Measurements from ENCODE around the gene MAP3K15. TPM values are rescaled to one million over a fixed set of nuclear protein-coding genes. Genes with fewer than 3 reads are reported as not detected.

The MAP3K15 gene
- total RNA-seq, 1 experiment from 2014 or later: not detected

- Histone ChIP-seq H3K27me3 (ENCODE audit: insufficient read depth, low read depth) (no peaks in the 10 kb centered on the region), H3F3A (ENCODE audit: insufficient read depth, low read depth) (no peaks in the 10 kb centered on the region), H3K9me3 (ENCODE audit: insufficient read depth, low read depth) (no peaks in the 10 kb centered on the region), H3K79me2 (ENCODE audit: low read depth) (no peaks in the 10 kb centered on the region), H3K9me2 (ENCODE audit: insufficient read depth) (no peaks in the 10 kb centered on the region), H4K20me1 (ENCODE audit: insufficient read depth) (no peaks in the 10 kb centered on the region), H3K4me3 (no peak overlapping the region), H2AFZ (no peak overlapping the region), H3K4me1 (replicated peaks; ENCODE audit: insufficient read depth) (no peaks in the 10 kb centered on the region), H3K27ac (no peak overlapping the region), H3K4me2 (no peak overlapping the region), H3K36me3 (ENCODE audit: low read depth) (no peaks in the 10 kb centered on the region)
- TF ChIP-seq EZH2 (IDR thresholded peaks at IDR 0.05; ENCODE audit: low read depth) (no peak), CTCF (conservative IDR thresholded peaks at IDR 0.05) (no peak)
- no peak for DNase-seq
- ChIA-PET POLR2A (ENCODE audit: unreplicated experiment) (no interaction called here), CTCF (no interaction called here)
- no TSS peak for BruUV-seq (replicated peaks)
- intact Hi-C loops (cut with micrococcal nuclease; ENCODE audit: unreplicated experiment): no loop called here
Observed at GRCh38 chrX:19563746-19564145, 48.4 kb upstream of the MAP3K15 start.

DNA sequence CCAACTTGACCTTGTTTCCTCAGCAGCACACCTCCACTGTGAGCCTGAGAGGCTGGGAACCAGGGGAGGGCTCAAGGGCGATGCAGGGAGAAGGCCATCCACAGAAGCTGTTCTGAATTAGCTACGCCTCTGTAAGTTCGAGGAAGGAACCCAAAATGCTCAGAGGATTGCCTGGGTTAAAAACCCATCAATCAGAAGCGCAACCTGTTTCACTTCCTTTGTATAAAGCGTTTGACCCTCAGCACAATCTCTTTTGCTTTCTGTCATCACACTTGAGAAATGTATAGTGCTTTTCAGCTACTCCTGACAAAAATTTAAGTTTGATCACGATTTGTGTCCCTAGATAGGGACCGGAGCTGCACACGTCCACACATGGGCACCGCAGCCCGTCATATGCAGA is 48.0 kb upstream of the MAP3K15 start:
- no peaks in the 10 kb centered on the region for H3F3A ChIP-seq (ENCODE audit: insufficient read depth, low read depth)
- no peaks in the 10 kb centered on the region for H3K79me2 ChIP-seq (ENCODE audit: low read depth)
- TF ChIP-seq EZH2 (IDR thresholded peaks at IDR 0.05; ENCODE audit: low read depth): no peak
- ChIA-PET CTCF (no interaction called here), POLR2A (ENCODE audit: unreplicated experiment) (no interaction called here)
- DNase-seq: no peak
- H3K27me3 ChIP-seq (ENCODE audit: insufficient read depth, low read depth): no peaks in the 10 kb centered on the region
- intact Hi-C loops (cut with micrococcal nuclease; ENCODE audit: unreplicated experiment): no loop called here
- no TSS peak for BruUV-seq (replicated peaks)
- no peaks in the 10 kb centered on the region for H3K9me3 ChIP-seq (ENCODE audit: insufficient read depth, low read depth)
- H4K20me1 ChIP-seq (ENCODE audit: insufficient read depth): no peaks in the 10 kb centered on the region
- no peaks in the 10 kb centered on the region for H3K36me3 ChIP-seq (ENCODE audit: low read depth)
- no peak overlapping the region for H3K4me3 ChIP-seq
- H3K9me2 ChIP-seq (ENCODE audit: insufficient read depth): no peaks in the 10 kb centered on the region
- H3K27ac ChIP-seq: no peak overlapping the region
- H2AFZ ChIP-seq: no peak overlapping the region
- H3K4me2 ChIP-seq: no peak overlapping the region
- H3K4me1 ChIP-seq (replicated peaks; ENCODE audit: insufficient read depth): no peaks in the 10 kb centered on the region

GRCh38 chrX:19560611-19561010 is 45.3 kb upstream of the MAP3K15 start:
- no peak overlapping the region for H3K4me3 ChIP-seq
- H3K4me1 ChIP-seq (replicated peaks; ENCODE audit: insufficient read depth): no peaks in the 10 kb centered on the region
- no peak overlapping the region for H2AFZ ChIP-seq
- ChIA-PET POLR2A (ENCODE audit: unreplicated experiment) (no interaction called here), CTCF (no interaction called here)
- H3K79me2 ChIP-seq (ENCODE audit: low read depth): no peaks in the 10 kb centered on the region
- intact Hi-C loops (cut with micrococcal nuclease; ENCODE audit: unreplicated experiment): no loop called here
- no peaks in the 10 kb centered on the region for H3K27me3 ChIP-seq (ENCODE audit: insufficient read depth, low read depth)
- BruUV-seq (replicated peaks): no TSS peak
- DNase-seq: no peak
- H4K20me1 ChIP-seq (ENCODE audit: insufficient read depth): no peaks in the 10 kb centered on the region
- no peaks in the 10 kb centered on the region for H3K9me2 ChIP-seq (ENCODE audit: insufficient read depth)
- no peaks in the 10 kb centered on the region for H3K9me3 ChIP-seq (ENCODE audit: insufficient read depth, low read depth)
- no peak overlapping the region for H3K27ac ChIP-seq
- H3K4me2 ChIP-seq: no peak overlapping the region
- no peak for TF ChIP-seq CTCF (conservative IDR thresholded peaks at IDR 0.05)
- TF ChIP-seq EZH2 (IDR thresholded peaks at IDR 0.05; ENCODE audit: low read depth): no peak
- no peaks in the 10 kb centered on the region for H3K36me3 ChIP-seq (ENCODE audit: low read depth)
- no peaks in the 10 kb centered on the region for H3F3A ChIP-seq (ENCODE audit: insufficient read depth, low read depth)

DNA sequence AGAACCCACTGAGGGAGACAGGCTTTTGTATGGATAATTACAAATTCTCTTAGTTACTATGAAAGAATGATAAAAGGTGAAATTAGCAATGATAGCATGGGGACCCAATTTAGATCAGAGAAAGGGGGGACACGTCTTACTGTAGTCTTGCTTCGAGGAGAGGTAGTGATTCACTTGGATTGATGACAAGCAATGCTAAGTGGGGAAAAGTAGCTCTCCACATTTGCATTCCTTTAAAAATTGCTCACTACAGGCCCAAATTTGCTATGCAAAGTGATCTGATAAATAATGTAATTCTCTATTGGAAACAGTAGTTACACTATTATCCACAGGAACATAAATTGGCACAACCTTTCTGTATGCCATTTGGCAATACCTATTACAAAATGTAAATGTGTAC is 42.5 kb upstream of the MAP3K15 start:
- ChIA-PET CTCF (no interaction called here), POLR2A (ENCODE audit: unreplicated experiment) (no interaction called here)
- H2AFZ ChIP-seq: no peak overlapping the region
- H3K27ac ChIP-seq: no peak overlapping the region
- H3K4me3 ChIP-seq: no peak overlapping the region
- H3K4me2 ChIP-seq: no peak overlapping the region
- no peaks in the 10 kb centered on the region for H3K27me3 ChIP-seq (ENCODE audit: insufficient read depth, low read depth)
- intact Hi-C loops (cut with micrococcal nuclease; ENCODE audit: unreplicated experiment): no loop called here
- H3F3A ChIP-seq (ENCODE audit: insufficient read depth, low read depth): no peaks in the 10 kb centered on the region
- TF ChIP-seq EZH2 (IDR thresholded peaks at IDR 0.05; ENCODE audit: low read depth) (no peak), CTCF (conservative IDR thresholded peaks at IDR 0.05) (no peak)
- no TSS peak for BruUV-seq (replicated peaks)
- no peaks in the 10 kb centered on the region for H4K20me1 ChIP-seq (ENCODE audit: insufficient read depth)
- no peak for DNase-seq
- H3K79me2 ChIP-seq (ENCODE audit: low read depth): no peaks in the 10 kb centered on the region
- H3K9me3 ChIP-seq (ENCODE audit: insufficient read depth, low read depth): no peaks in the 10 kb centered on the region
- H3K4me1 ChIP-seq (replicated peaks; ENCODE audit: insufficient read depth): no peaks in the 10 kb centered on the region
- no peaks in the 10 kb centered on the region for H3K9me2 ChIP-seq (ENCODE audit: insufficient read depth)
- no peaks in the 10 kb centered on the region for H3K36me3 ChIP-seq (ENCODE audit: low read depth)

Measured in PC-9 (cell line).